Hepatocyte (in vitro differentiated cells): Measurements from ENCODE around the gene C4BPA. TPM values are rescaled to one million over a fixed set of nuclear protein-coding genes. Genes with fewer than 3 reads are reported as not detected.
A peak's percentile ranks its signal among the peaks of the same experiment; 100 is the strongest.

ENCODE experiments used
- DNase-seq: peaks from one replicate; pipeline ENCODE4 v3.0.0-alpha.2; 2016; ENCODE audit warnings: low spot score
- H2AFZ ChIP-seq: fragments of 200-600 bp; sonication (generic); 2 replicates; pipeline ENCODE4 v1.6.0; 2016; ENCODE audit warnings: antibody characterized with exemption, mild to moderate bottlenecking
- H3K27ac ChIP-seq: fragments of 200-600 bp; sonication (generic); 2 replicates; pipeline ENCODE4 v1.5.1; 2016; ENCODE audit warnings: mild to moderate bottlenecking
- H3K27me3 ChIP-seq: fragments of 200-600 bp; sonication (generic); 2 replicates; pipeline ENCODE4 v1.6.1; 2016
- H3K36me3 ChIP-seq: fragments of 200-600 bp; sonication (generic); replicated peaks from 2 replicates; pipeline ENCODE4 v1.5.1; 2016; ENCODE audit warnings: low read depth; ENCODE audit not compliant: insufficient read depth
- H3K4me1 ChIP-seq: fragments of 200-600 bp; sonication (generic); 2 replicates; pipeline ENCODE4 v1.5.1; 2016; ENCODE audit warnings: mild to moderate bottlenecking, moderate library complexity; ENCODE audit not compliant: insufficient read depth
- H3K4me2 ChIP-seq: fragments of 200-600 bp; sonication (generic); 2 replicates; pipeline ENCODE4 v1.6.0; 2016
- H3K4me3 ChIP-seq: fragments of 200-600 bp; sonication (generic); 2 replicates; pipeline ENCODE4 v1.5.1; 2016; ENCODE audit warnings: mild to moderate bottlenecking
- H3K79me2 ChIP-seq: fragments of 200-600 bp; sonication (generic); 2 replicates; pipeline ENCODE4 v1.6.0; 2017; ENCODE audit warnings: mild to moderate bottlenecking
- H3K9me2 ChIP-seq: fragments of 200-600 bp; sonication (generic); replicated peaks from 2 replicates; pipeline ENCODE4 v1.6.0; 2017; ENCODE audit warnings: mild to moderate bottlenecking; ENCODE audit not compliant: insufficient read depth
- H3K9me3 ChIP-seq: fragments of 200-600 bp; sonication (generic); 2 replicates; pipeline ENCODE4 v1.5.1; 2016; ENCODE audit warnings: low read depth, mild to moderate bottlenecking
- H4K20me1 ChIP-seq: fragments of 200-600 bp; sonication (generic); 2 replicates; pipeline ENCODE4 v1.6.0; 2016; ENCODE audit warnings: mild to moderate bottlenecking; ENCODE audit not compliant: insufficient read depth, poor library complexity, severe bottlenecking
- CTCF ChIP-seq: fragments of 200-600 bp; sonication (generic); IDR thresholded peaks from 2 replicates; pipeline ENCODE4 v1.5.1; 2016; ENCODE audit warnings: antibody characterized with exemption, mild to moderate bottlenecking; ENCODE audit not compliant: poor library complexity
- EZH2 ChIP-seq: fragments of 200-600 bp; sonication (generic); IDR thresholded peaks from 2 replicates; pipeline ENCODE4 v1.6.1; 2016; ENCODE audit warnings: antibody characterized with exemption, mild to moderate bottlenecking, borderline replicate concordance
- EZH2phosphoT487 ChIP-seq: fragments of 200-600 bp; sonication (generic); IDR thresholded peaks from one replicate; pipeline ENCODE4 v1.6.1; 2018; ENCODE audit warnings: antibody characterized with exemption, mild to moderate bottlenecking, low read depth, moderate library complexity; ENCODE audit not compliant: unreplicated experiment, severe bottlenecking
- WGBS: methylation state at CpG from one replicate; pipeline ENCODE4 v1.1.6; 2016; ENCODE audit warnings: low lambda C conversion rate; ENCODE audit errors: missing lambda C conversion rate; 5-methylcytosine and 5-hydroxymethylcytosine counted together
- polyA plus RNA-seq: library from polyadenylated mRNA; unstranded; fragments of >200 nt; fragmentation: Nextera tagmentation; extraction: Ambion mirVana; gene quantifications from 2 replicates; pipeline ENCODE4 v1.2.1, GENCODE V29; 2016
- total RNA-seq: library from RNA; depleted of rRNA; stranded (reverse); fragments of >200 nt; gene quantifications from 2 replicates; pipeline ENCODE4 v1.2.3, GENCODE V29; 2014

The C4BPA gene
- total and polyA plus RNA-seq, 2 experiments from 2014 or later: 12.4 to 17.2 TPM

GRCh38 chr1:207081088-207081487, 22.9 kb upstream of the C4BPA start:
- TF ChIP-seq EZH2phosphoT487 (no peak), CTCF (no peak), EZH2 (no peak)
- H3K4me2 ChIP-seq: no peak overlapping the region
- H3K27ac ChIP-seq: no peak overlapping the region
- peaks cover 10% of the 10 kb centered on the region for H3K4me1 ChIP-seq
- DNase-seq: no peak
- no peaks in the 10 kb centered on the region for H3K79me2 ChIP-seq
- WGBS: 71% methylated on average over 2 of the region's 2 CpGs
- H3K4me3 ChIP-seq: no peak overlapping the region
- H3K27me3 ChIP-seq: no peaks in the 10 kb centered on the region
- no peak overlapping the region for H2AFZ ChIP-seq
- H3K36me3 ChIP-seq: no peaks in the 10 kb centered on the region
- H3K9me3 ChIP-seq: no peaks in the 10 kb centered on the region
- H3K9me2 ChIP-seq: no peaks in the 10 kb centered on the region
- no peaks in the 10 kb centered on the region for H4K20me1 ChIP-seq

GRCh38 chr1:207081806-207082205, 22.2 kb upstream of the C4BPA start:
- Histone ChIP-seq H3K27me3 (no peaks in the 10 kb centered on the region), H3K4me1 (peaks cover 10% of the 10 kb centered on the region), H3K27ac (no peak overlapping the region), H2AFZ (no peak overlapping the region), H3K36me3 (no peaks in the 10 kb centered on the region), H4K20me1 (no peaks in the 10 kb centered on the region), H3K4me2 (no peak overlapping the region), H3K9me3 (no peaks in the 10 kb centered on the region), H3K79me2 (no peaks in the 10 kb centered on the region), H3K9me2 (no peaks in the 10 kb centered on the region), H3K4me3 (no peak overlapping the region)
- WGBS: 80% methylated on average over 2 of the region's 2 CpGs
- TF ChIP-seq CTCF (no peak), EZH2 (no peak), EZH2phosphoT487 (no peak)
- DNase-seq: no peak

- H3K27ac ChIP-seq: no peak overlapping the region
- TF ChIP-seq CTCF: no peak
- TF ChIP-seq EZH2: no peak
- TF ChIP-seq EZH2phosphoT487: no peak
These were observed 19.8 kb upstream of the C4BPA start for GRCh38 chr1:207084232-207084631.

GRCh38 chr1:207084701-207085180, 19.3 kb upstream of the C4BPA start:
- Histone ChIP-seq H3K27me3 (no peaks in the 10 kb centered on the region), H3K27ac (peak overlapping the region; percentile 44)
- TF ChIP-seq CTCF (peak; percentile 62), EZH2phosphoT487 (no peak), EZH2 (no peak)

More at GRCh38 chr1:207084232-207084631, 19.8 kb upstream of the C4BPA start:
- H3K4me2 ChIP-seq: no peak overlapping the region
- no peaks in the 10 kb centered on the region for H3K27me3 ChIP-seq
- no peaks in the 10 kb centered on the region for H3K9me3 ChIP-seq
- H3K36me3 ChIP-seq: no peaks in the 10 kb centered on the region
- H3K4me1 ChIP-seq: peaks cover 31% of the 10 kb centered on the region
- no peak overlapping the region for H3K4me3 ChIP-seq
- H2AFZ ChIP-seq: no peak overlapping the region
- no peaks in the 10 kb centered on the region for H4K20me1 ChIP-seq
- 31% methylated on average over 2 of the region's 2 CpGs for WGBS
- no peak for DNase-seq
- H3K79me2 ChIP-seq: no peaks in the 10 kb centered on the region
- H3K9me2 ChIP-seq: no peaks in the 10 kb centered on the region

More at GRCh38 chr1:207084701-207085180, 19.3 kb upstream of the C4BPA start:
- Histone ChIP-seq H3K9me3 (no peaks in the 10 kb centered on the region), H3K4me2 (no peak overlapping the region), H3K4me3 (no peak overlapping the region), H3K4me1 (peaks cover 36% of the 10 kb centered on the region), H3K79me2 (no peaks in the 10 kb centered on the region), H3K9me2 (no peaks in the 10 kb centered on the region), H4K20me1 (no peaks in the 10 kb centered on the region), H2AFZ (no peak overlapping the region), H3K36me3 (no peaks in the 10 kb centered on the region)
- WGBS: 25% methylated on average over 8 of the region's 8 CpGs
- DNase-seq: peak; percentile 80
